H1 (cell line): ENCODE results near the gene AKAP9.
"Not testable (repeated sequence)": the region's sequence is repeated elsewhere in the genome, so short reads cannot be mapped to it uniquely, and the experiment has no call there.

Experiments
- NRF1 ChIP-seq: IDR thresholded peaks from 2 replicates; pipeline ENCODE4 v1.6.1; 2011; ENCODE audit warnings: mild to moderate bottlenecking, low read depth, low read length, improper control_type of control experiment
- RAD21 ChIP-seq, 2 experiments: IDR thresholded peaks in 1 of 2; conservative IDR thresholded peaks in 1 of 2; 2 replicates each; pipeline ENCODE4 v1.6.1; 2011; ENCODE audit warnings: low read depth in 2 of 2, low read length in 2 of 2, improper control_type of control experiment in 1 of 2, inconsistent platforms in 1 of 2, mild to moderate bottlenecking in 1 of 2, moderate library complexity in 1 of 2
- TF ChIP-seq, protein P1 (sequence below): IDR thresholded peaks from 2 replicates; pipeline ENCODE4 v1.6.1; 2011; ENCODE audit warnings: low read depth, mild to moderate bottlenecking, low read length; ENCODE audit not compliant: insufficient read depth

DNA sequence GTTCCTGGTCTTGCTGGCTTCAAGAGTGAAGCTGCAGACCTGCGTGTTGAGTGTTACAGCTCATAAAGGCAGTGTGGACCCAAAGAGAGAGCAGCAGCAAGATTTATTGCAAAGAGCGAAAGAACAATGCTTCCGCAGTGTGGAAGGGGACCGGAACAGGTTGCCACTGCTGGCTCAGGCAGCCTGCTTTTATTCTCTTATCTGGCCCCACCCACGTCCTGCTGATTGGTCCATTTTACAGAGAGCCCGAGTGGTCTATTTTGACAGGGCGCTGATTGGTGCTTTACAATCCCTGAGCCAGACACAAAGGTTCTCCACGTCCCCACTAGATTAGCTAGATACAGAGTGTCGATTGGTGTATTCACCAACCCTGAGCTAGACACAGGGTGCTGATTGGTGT, 202.1 kb downstream of the AKAP9 start:
- TF ChIP-seq, protein P1, sequence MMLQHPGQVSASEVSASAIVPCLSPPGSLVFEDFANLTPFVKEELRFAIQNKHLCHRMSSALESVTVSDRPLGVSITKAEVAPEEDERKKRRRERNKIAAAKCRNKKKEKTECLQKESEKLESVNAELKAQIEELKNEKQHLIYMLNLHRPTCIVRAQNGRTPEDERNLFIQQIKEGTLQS = not testable (repeated sequence)
- not testable (repeated sequence) for TF ChIP-seq NRF1; RAD21 (IDR thresholded peaks at IDR 0.05 in 1 of 2, conservative IDR thresholded peaks at IDR 0.05 in 1 of 2; ENCODE audit: low read depth in 2 of 2, low read length in 2 of 2)
